Sigmoid colon (tissue), 7 donors: Measurements from ENCODE around the gene CYB5R4. TPM values are rescaled to one million over a fixed set of nuclear protein-coding genes. Genes with fewer than 3 reads are reported as not detected.

ENCODE experiments used
- DNase-seq: peaks from one replicate; pipeline ENCODE4 v3.0.0-alpha.2; 2019
- H3K27ac ChIP-seq, 4 donors: fragments of 200-600 bp; sonication (generic); one replicate each; pipeline ENCODE4 v1.5.1; 2016 to 2019; ENCODE audit warnings: mild to moderate bottlenecking in 1 of 4
- H3K27me3 ChIP-seq, 3 donors: fragments of 200-600 bp; sonication (generic); one replicate each; pipeline ENCODE4 v1.5.1; 2019; ENCODE audit warnings: mild to moderate bottlenecking in 1 of 3
- H3K36me3 ChIP-seq, 4 donors: fragments of 200-600 bp; sonication (generic); one replicate each; pipeline ENCODE4 v1.5.1; 2016 to 2019
- H3K4me1 ChIP-seq, 4 donors: fragments of 200-600 bp; sonication (generic); one replicate each; pipeline ENCODE4 v1.5.1; 2017 to 2019
- H3K4me3 ChIP-seq, 4 donors: fragments of 200-600 bp; sonication (generic); one replicate each; pipeline ENCODE4 v1.5.1; 2017 to 2019; ENCODE audit warnings: mild to moderate bottlenecking in 2 of 4, moderate library complexity in 1 of 4
- H3K9me3 ChIP-seq, 4 donors: fragments of 200-600 bp in 3 of 4; sonication (generic) in 3 of 4; one replicate each; pipeline versions ENCODE4 v1.5.1 to v1.6.1; 2013 to 2019
- CTCF ChIP-seq, 4 experiments: fragments of 450-650 bp in 3 of 4; fragments of 200-600 bp in 1 of 4; IDR thresholded peaks; one replicate each; pipeline ENCODE4 v1.5.1; 2016 to 2019; ENCODE audit warnings: antibody characterized with exemption in 4 of 4, mild to moderate bottlenecking in 3 of 4, moderate library complexity in 2 of 4
- EP300 ChIP-seq, 4 donors: sonication (generic); formaldehyde crosslinking; IDR thresholded peaks; one replicate each; pipeline ENCODE4 v1.6.1; 2017; ENCODE audit warnings: antibody characterized with exemption in 4 of 4
- POLR2A ChIP-seq, 2 donors: fragments of 450-650 bp; IDR thresholded peaks; one replicate each; pipeline ENCODE4 v1.6.1; 2016; ENCODE audit warnings: antibody characterized with exemption in 2 of 2, mild to moderate bottlenecking in 2 of 2, moderate library complexity in 2 of 2
- POLR2AphosphoS5 ChIP-seq, 4 donors: sonication (generic); formaldehyde crosslinking; IDR thresholded peaks; one replicate each; pipeline ENCODE4 v1.6.1; 2017; ENCODE audit warnings: antibody characterized with exemption in 4 of 4
- WGBS, 2 donors: extraction: QIAGEN DNeasy Blood & Tissue Kit; methylation state at CpG; one replicate each; pipeline ENCODE4 v1.1.7; 2013; 5-methylcytosine and 5-hydroxymethylcytosine counted together
- intact Hi-C: fragments of 100-400 bp; cut with DNase I; formaldehyde crosslinking; loops from one replicate; pipeline ENCODE4 v1.15.1; 2023
- polyA plus RNA-seq, 3 donors: library from polyadenylated mRNA; stranded (reverse); fragments of 200-250 nt; gene quantifications; one replicate each; pipeline ENCODE4 v1.2.3, GENCODE V29; 2013
- total RNA-seq, 4 donors: library from RNA; depleted of rRNA; stranded (reverse); fragments of >200 nt; gene quantifications; one replicate each; pipeline ENCODE4 v1.1.0, GENCODE V29; 2016
- donor health status: healthy with polysubstance abuse.
- donor health status: Bipolar disorder and iron deficiency.
- donor health status: healthy.

Gene CYB5R4
- total and polyA plus RNA-seq, 7 donors: 9.7 to 35.6 (median 14.3) TPM

DNA sequence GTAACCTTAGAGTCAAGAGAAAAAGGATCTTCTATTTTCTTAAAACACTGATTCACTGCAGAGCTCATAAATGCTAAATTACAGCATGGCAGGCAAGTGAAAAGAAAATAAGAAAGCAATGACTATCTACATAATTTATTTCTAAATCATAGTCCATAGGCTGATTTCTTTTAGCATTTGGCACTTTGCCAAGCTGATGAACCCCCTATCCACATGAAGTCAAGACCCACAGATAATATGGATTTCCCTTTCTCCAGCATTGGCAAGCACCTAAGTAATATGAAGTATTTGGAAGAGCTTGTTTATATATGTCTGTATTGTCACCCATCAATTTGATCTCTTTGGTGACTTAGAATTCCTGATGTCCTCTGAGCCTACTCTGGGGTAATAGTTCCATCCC lies 126.2 kb downstream of the CYB5R4 start:
- TF ChIP-seq POLR2A (IDR thresholded peaks at IDR 0.05) (no peak), EP300 (IDR thresholded peaks at IDR 0.05) (no peak), POLR2AphosphoS5 (IDR thresholded peaks at IDR 0.05) (no peak), CTCF (IDR thresholded peaks at IDR 0.05) (no peak)
- Histone ChIP-seq H3K27ac (no peak overlapping the region), H3K4me1 (no peaks in the 10 kb centered on the region), H3K27me3 (no peaks in the 10 kb centered on the region), H3K36me3 (no peaks in the 10 kb centered on the region), H3K4me3 (no peak overlapping the region), H3K9me3 (no peaks in the 10 kb centered on the region)
- no peak for DNase-seq
- intact Hi-C loops: no loop called here

DNA sequence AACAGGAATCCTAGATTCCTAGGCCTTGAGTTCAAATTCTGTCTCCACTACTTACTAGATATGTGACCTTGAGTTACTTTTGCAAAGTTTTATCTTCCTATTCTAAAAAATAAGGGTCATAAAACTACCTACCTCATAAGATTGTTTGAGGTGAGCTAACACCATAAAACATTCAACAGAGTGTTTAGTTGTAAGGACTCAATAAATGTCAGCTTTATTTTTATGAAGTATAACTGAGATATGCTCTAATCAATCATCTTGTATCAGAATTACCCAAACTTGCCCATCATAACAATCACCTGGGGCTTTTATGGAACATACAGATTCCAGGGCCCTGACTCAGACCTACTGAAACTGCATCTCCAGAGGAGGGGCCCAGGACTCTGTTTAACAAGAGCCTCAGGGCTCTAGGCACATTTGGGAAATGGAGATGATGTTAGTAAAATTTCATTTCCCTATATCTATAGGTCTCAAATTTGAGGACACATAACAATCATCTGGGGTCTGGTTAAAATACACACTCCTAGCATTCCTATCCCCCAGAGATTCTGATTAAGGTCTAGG lies 138.6 kb downstream of the CYB5R4 start:
- Histone ChIP-seq H3K27ac (no peak overlapping the region), H3K4me1 (no peaks in the 10 kb centered on the region), H3K9me3 (no peaks in the 10 kb centered on the region), H3K27me3 (no peaks in the 10 kb centered on the region), H3K36me3 (no peaks in the 10 kb centered on the region), H3K4me3 (no peak overlapping the region)
- TF ChIP-seq CTCF (IDR thresholded peaks at IDR 0.05) (no peak), POLR2AphosphoS5 (IDR thresholded peaks at IDR 0.05) (no peak), EP300 (IDR thresholded peaks at IDR 0.05) (no peak), POLR2A (IDR thresholded peaks at IDR 0.05) (no peak)
- intact Hi-C loops: no loop called here
- no peak for DNase-seq

DNA sequence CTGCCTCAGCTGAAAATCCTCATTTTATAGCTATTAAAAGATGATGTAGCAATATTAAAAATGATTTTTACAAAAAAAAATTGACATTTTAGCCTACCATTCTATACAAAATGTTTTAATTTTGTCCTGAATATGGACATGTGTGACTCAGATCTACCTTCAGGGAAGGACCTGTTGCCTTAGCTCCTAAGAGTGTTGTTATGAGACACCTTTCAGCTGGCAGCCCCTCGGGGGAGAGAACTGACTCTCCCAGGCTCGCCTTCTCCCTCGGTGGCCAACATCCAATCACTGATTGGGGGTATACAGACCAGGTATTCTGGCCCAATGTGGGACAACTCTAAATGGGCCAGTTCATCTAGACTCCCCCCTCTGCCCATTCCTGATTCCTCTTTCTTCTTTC lies 141.6 kb downstream of the CYB5R4 start:
- Histone ChIP-seq H3K36me3 (no peaks in the 10 kb centered on the region), H3K4me3 (no peak overlapping the region), H3K27me3 (no peaks in the 10 kb centered on the region), H3K4me1 (no peaks in the 10 kb centered on the region), H3K27ac (no peak overlapping the region), H3K9me3 (no peaks in the 10 kb centered on the region)
- no peak for DNase-seq
- TF ChIP-seq CTCF (IDR thresholded peaks at IDR 0.05): no peak
- TF ChIP-seq POLR2AphosphoS5 (IDR thresholded peaks at IDR 0.05): no peak
- no peak for TF ChIP-seq EP300 (IDR thresholded peaks at IDR 0.05)
- TF ChIP-seq POLR2A (IDR thresholded peaks at IDR 0.05): no peak
- intact Hi-C loops: no loop called here
- 89 to 94% methylated on average over 3 of the region's 3 CpGs for WGBS, 2 donors

GRCh38 chr6:84002226-84002625 lies 142.7 kb downstream of the CYB5R4 start:
- no peak overlapping the region for H3K27ac ChIP-seq
- no peaks in the 10 kb centered on the region for H3K36me3 ChIP-seq
- no peak for DNase-seq
- no peaks in the 10 kb centered on the region for H3K27me3 ChIP-seq
- no peak for TF ChIP-seq EP300 (IDR thresholded peaks at IDR 0.05)
- no peak for TF ChIP-seq POLR2AphosphoS5 (IDR thresholded peaks at IDR 0.05)
- no peak for TF ChIP-seq CTCF (IDR thresholded peaks at IDR 0.05)
- no peak for TF ChIP-seq POLR2A (IDR thresholded peaks at IDR 0.05)
- 68 to 74% methylated on average over 2 of the region's 2 CpGs for WGBS, 2 donors
- intact Hi-C loops: no loop called here
- H3K9me3 ChIP-seq: no peaks in the 10 kb centered on the region
- H3K4me3 ChIP-seq: no peak overlapping the region
- no peaks in the 10 kb centered on the region for H3K4me1 ChIP-seq

GRCh38 chr6:84003131-84003530 lies 143.6 kb downstream of the CYB5R4 start:
- Histone ChIP-seq H3K4me1 (no peaks in the 10 kb centered on the region), H3K4me3 (no peak overlapping the region), H3K27me3 (no peaks in the 10 kb centered on the region), H3K9me3 (no peaks in the 10 kb centered on the region), H3K27ac (no peak overlapping the region), H3K36me3 (no peaks in the 10 kb centered on the region)
- WGBS, 2 donors: 51 to 69% methylated on average over 1 of the region's 1 CpG
- intact Hi-C loops: no loop called here
- no peak for TF ChIP-seq EP300 (IDR thresholded peaks at IDR 0.05)
- TF ChIP-seq POLR2AphosphoS5 (IDR thresholded peaks at IDR 0.05): no peak
- no peak for TF ChIP-seq POLR2A (IDR thresholded peaks at IDR 0.05)
- DNase-seq: no peak
